Vagina (tissue), 2 donors: ENCODE results near the gene ECEL1. TPM values are rescaled to one million over a fixed set of nuclear protein-coding genes. Genes with fewer than 3 reads are reported as not detected.
"Not testable (repeated sequence)": the region's sequence is repeated elsewhere in the genome, so short reads cannot be mapped to it uniquely, and the experiment has no call there.

Experiments
- DNase-seq, 2 donors: peaks; one replicate each; pipeline ENCODE4 v3.0.0-alpha.2; 2017; ENCODE audit errors: extremely low spot score in 2 of 2
- H3K27ac ChIP-seq: fragments of 200-600 bp; sonication (generic); one replicate; pipeline ENCODE4 v1.5.1; 2019
- H3K27me3 ChIP-seq: fragments of 200-600 bp; sonication (generic); one replicate; pipeline ENCODE4 v1.5.1; 2019
- H3K36me3 ChIP-seq, 2 donors: fragments of 200-600 bp; sonication (generic); one replicate each; pipeline ENCODE4 v1.5.1; 2017 to 2019
- H3K4me1 ChIP-seq: fragments of 200-600 bp; sonication (generic); one replicate; pipeline ENCODE4 v1.5.1; 2019
- H3K4me3 ChIP-seq, 2 donors: fragments of 200-600 bp; sonication (generic); 1 replicate in 1 of 2; 2 replicates in 1 of 2; pipeline ENCODE4 v1.5.1; 2016 to 2019
- H3K9me3 ChIP-seq: fragments of 200-600 bp; sonication (generic); one replicate; pipeline ENCODE4 v1.5.1; 2019
- POLR2A ChIP-seq, 2 donors: fragments of 450-650 bp; IDR thresholded peaks; one replicate each; pipeline ENCODE4 v1.6.1; 2017; ENCODE audit warnings: antibody characterized with exemption in 2 of 2, mild to moderate bottlenecking in 2 of 2, moderate library complexity in 2 of 2
- POLR2AphosphoS5 ChIP-seq, 2 donors: sonication (generic); formaldehyde crosslinking; IDR thresholded peaks; one replicate each; pipeline ENCODE4 v1.9.0; 2017; ENCODE audit warnings: antibody characterized with exemption in 2 of 2, mild to moderate bottlenecking in 2 of 2, low read depth in 1 of 2; ENCODE audit not compliant: insufficient read depth in 1 of 2
- intact Hi-C: fragments of 100-400 bp; cut with DNase I; formaldehyde crosslinking; loops from one replicate; pipeline ENCODE4 v1.15.1; 2023
- total RNA-seq: library from RNA; depleted of rRNA; stranded (reverse); fragments of >200 nt; gene quantifications from one replicate; pipeline ENCODE4 v1.2.3, GENCODE V29; 2016
- TF ChIP-seq, protein P1 (sequence below), 3 experiments: fragments of 450-650 bp in 2 of 3; fragments of 200-600 bp in 1 of 3; sonication (generic) in 1 of 3; IDR thresholded peaks; one replicate each; pipeline ENCODE4 v1.5.1; 2017 to 2019; ENCODE audit warnings: antibody characterized with exemption in 3 of 3, mild to moderate bottlenecking in 2 of 3, moderate library complexity in 2 of 3

ECEL1 gene
- total RNA-seq, 1 donor from 2014 or later: not detected

GRCh38 chr2:232447638-232448303 lies 39.9 kb downstream of the ECEL1 start:
- H3K4me1 ChIP-seq: no peaks in the 10 kb centered on the region
- H3K9me3 ChIP-seq: no peaks in the 10 kb centered on the region
- intact Hi-C loops: no loop called here
- no peak overlapping the region for H3K27ac ChIP-seq
- no peaks in the 10 kb centered on the region for H3K36me3 ChIP-seq
- no peak overlapping the region for H3K4me3 ChIP-seq
- no peaks in the 10 kb centered on the region for H3K27me3 ChIP-seq
- TF ChIP-seq, protein P1, sequence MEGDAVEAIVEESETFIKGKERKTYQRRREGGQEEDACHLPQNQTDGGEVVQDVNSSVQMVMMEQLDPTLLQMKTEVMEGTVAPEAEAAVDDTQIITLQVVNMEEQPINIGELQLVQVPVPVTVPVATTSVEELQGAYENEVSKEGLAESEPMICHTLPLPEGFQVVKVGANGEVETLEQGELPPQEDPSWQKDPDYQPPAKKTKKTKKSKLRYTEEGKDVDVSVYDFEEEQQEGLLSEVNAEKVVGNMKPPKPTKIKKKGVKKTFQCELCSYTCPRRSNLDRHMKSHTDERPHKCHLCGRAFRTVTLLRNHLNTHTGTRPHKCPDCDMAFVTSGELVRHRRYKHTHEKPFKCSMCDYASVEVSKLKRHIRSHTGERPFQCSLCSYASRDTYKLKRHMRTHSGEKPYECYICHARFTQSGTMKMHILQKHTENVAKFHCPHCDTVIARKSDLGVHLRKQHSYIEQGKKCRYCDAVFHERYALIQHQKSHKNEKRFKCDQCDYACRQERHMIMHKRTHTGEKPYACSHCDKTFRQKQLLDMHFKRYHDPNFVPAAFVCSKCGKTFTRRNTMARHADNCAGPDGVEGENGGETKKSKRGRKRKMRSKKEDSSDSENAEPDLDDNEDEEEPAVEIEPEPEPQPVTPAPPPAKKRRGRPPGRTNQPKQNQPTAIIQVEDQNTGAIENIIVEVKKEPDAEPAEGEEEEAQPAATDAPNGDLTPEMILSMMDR (IDR thresholded peaks at IDR 0.05): no peak
- TF ChIP-seq POLR2A (IDR thresholded peaks at IDR 0.05): no peak
- no peak for TF ChIP-seq POLR2AphosphoS5 (IDR thresholded peaks at IDR 0.05; ENCODE audit: insufficient read depth in 1 of 2, low read depth in 1 of 2)
- DNase-seq: peak in 1 of 2 donors; percentile 65

- intact Hi-C loops: no loop called here
- peak in 1 of 2 donors; percentile 80 for DNase-seq
- TF ChIP-seq POLR2AphosphoS5 (IDR thresholded peaks at IDR 0.05; ENCODE audit: insufficient read depth in 1 of 2, low read depth in 1 of 2) (no peak), POLR2A (IDR thresholded peaks at IDR 0.05) (no peak)
- TF ChIP-seq, protein P1 (IDR thresholded peaks at IDR 0.05): no peak
Measured at GRCh38 chr2:232447091-232447620, 40.5 kb downstream of the ECEL1 start.

DNA sequence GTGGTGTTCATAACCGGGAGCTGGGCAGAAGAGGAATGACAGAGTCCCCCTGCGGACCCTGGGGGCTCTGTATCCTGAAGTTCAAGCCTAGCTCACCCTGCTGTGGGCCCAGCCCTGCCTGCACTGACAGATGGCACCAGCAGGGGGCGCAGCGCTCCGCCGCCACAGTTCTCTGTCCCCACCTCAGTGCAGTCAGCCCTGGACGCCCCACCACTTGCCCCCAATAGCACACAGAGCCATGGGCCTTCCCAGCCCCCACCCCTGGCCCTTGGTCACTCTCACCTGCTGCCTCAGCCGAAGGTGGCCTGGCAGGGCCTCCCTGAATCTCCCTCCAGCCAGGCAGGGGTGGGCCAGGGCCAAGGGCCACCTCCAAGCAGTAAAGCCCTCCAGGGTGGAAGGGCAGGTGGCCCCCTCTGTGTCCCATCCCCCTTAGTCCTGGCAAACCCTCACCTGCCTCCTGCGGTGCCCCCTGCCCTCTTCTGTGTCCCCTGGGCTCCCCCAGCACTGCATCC lies 41.3 kb downstream of the ECEL1 start:
- H3K4me1 ChIP-seq, H3K36me3 ChIP-seq, DNase-seq, H3K9me3 ChIP-seq, H3K27ac ChIP-seq, H3K27me3 ChIP-seq, intact Hi-C loops, H3K4me3 ChIP-seq: not testable (repeated sequence)

More at GRCh38 chr2:232447091-232447620, 40.5 kb downstream of the ECEL1 start:
- no peak overlapping the region for H3K4me3 ChIP-seq
- H3K27ac ChIP-seq: no peak overlapping the region
- H3K4me1 ChIP-seq: no peaks in the 10 kb centered on the region
- H3K27me3 ChIP-seq: no peaks in the 10 kb centered on the region
- no peaks in the 10 kb centered on the region for H3K36me3 ChIP-seq
- no peaks in the 10 kb centered on the region for H3K9me3 ChIP-seq

GRCh38 chr2:232445149-232445885 lies 42.3 kb downstream of the ECEL1 start:
- H3K4me1 ChIP-seq, H3K27ac ChIP-seq, DNase-seq, H3K36me3 ChIP-seq, H3K27me3 ChIP-seq, H3K4me3 ChIP-seq, intact Hi-C loops, H3K9me3 ChIP-seq: not testable (repeated sequence)

- no peak overlapping the region for H3K27ac ChIP-seq
- no peak for DNase-seq
- H3K36me3 ChIP-seq: no peaks in the 10 kb centered on the region
- H3K4me1 ChIP-seq: no peaks in the 10 kb centered on the region
- no peak for TF ChIP-seq POLR2A (IDR thresholded peaks at IDR 0.05)
- H3K4me3 ChIP-seq: no peak overlapping the region
- intact Hi-C loops: no loop called here
- no peaks in the 10 kb centered on the region for H3K27me3 ChIP-seq
- no peaks in the 10 kb centered on the region for H3K9me3 ChIP-seq
Measured at GRCh38 chr2:232444409-232445148, 43.1 kb downstream of the ECEL1 start.

- intact Hi-C loops, DNase-seq, H3K9me3 ChIP-seq, H3K36me3 ChIP-seq, H3K27me3 ChIP-seq, H3K27ac ChIP-seq, H3K4me1 ChIP-seq, H3K4me3 ChIP-seq: not testable (repeated sequence)
Measured at GRCh38 chr2:232443669-232444408, 43.8 kb downstream of the ECEL1 start.

GRCh38 chr2:232443047-232443446 lies 44.6 kb downstream of the ECEL1 start:
- H3K9me3 ChIP-seq, H3K4me3 ChIP-seq, intact Hi-C loops, H3K27ac ChIP-seq, DNase-seq, H3K36me3 ChIP-seq, H3K27me3 ChIP-seq, H3K4me1 ChIP-seq: not testable (repeated sequence)

DNA sequence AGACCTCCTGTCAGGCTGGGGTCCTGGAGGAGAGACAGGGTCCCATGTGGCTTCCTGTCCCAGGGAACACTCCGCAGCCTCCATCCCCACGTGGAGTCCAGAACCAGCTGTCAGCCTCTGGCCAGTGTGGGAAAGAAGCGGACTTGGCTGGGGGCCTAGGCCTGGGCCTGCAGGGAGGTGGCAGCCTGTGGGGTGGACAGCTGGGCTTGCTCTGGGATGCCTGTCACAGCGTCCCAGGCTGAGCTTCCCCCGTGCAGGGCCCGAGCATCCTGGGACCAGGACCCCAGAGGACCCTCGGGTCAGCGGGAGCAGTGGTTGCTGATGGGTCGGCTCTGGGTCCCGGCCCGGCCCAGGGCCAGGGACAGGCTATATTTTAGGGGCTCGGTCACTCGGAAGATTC lies 45.2 kb downstream of the ECEL1 start:
- H3K27me3 ChIP-seq, H3K9me3 ChIP-seq, intact Hi-C loops, H3K27ac ChIP-seq, H3K36me3 ChIP-seq, DNase-seq, H3K4me1 ChIP-seq, H3K4me3 ChIP-seq: not testable (repeated sequence)

DNA sequence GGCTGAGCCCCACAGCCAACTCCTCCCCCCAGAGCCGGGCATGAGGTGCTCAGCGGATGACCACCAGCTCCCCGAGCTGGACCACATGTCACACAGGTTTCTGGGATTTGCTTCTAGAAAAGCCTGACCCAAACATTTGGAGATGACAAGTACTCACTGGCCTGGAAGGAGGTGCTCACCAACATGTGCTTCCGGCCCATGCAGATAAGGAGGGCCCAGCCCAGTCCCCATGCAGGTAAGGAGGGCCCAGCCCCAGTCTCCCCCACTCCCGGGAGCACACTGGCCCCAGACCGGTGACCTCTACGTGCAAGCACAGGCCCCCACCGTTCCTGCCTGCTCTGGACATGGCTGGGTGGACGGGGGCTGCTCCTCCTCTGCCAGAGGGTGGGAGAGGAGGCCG lies 45.7 kb downstream of the ECEL1 start:
- H3K9me3 ChIP-seq, DNase-seq, H3K27ac ChIP-seq, H3K27me3 ChIP-seq, H3K4me1 ChIP-seq, intact Hi-C loops, H3K4me3 ChIP-seq, H3K36me3 ChIP-seq: not testable (repeated sequence)
